GM21526 (cell line): ENCODE results near the gene SAMD4A.
"Not testable (repeated sequence)": the region's sequence is repeated elsewhere in the genome, so short reads cannot be mapped to it uniquely, and the experiment has no call there.

Experiments used
- ATAC-seq: cut with Tn5 transposase; IDR thresholded peaks from one replicate; pipeline ENCODE4 v1.9.1; 2021; ENCODE audit warnings: moderate library complexity; ENCODE audit not compliant: unreplicated experiment, low FRiP score

The SAMD4A gene

GRCh38 chr14:54753396-54753795 lies 186.5 kb downstream of the SAMD4A start:
- ATAC-seq, result not testable (repeated sequence)

GRCh38 chr14:54754116-54754622 lies 187.2 kb downstream of the SAMD4A start:
- no peak for ATAC-seq

- no peak for ATAC-seq
Measured at GRCh38 chr14:54754623-54755386, 187.9 kb downstream of the SAMD4A start.

- ATAC-seq, result no peak
Measured at GRCh38 chr14:54756656-54757392, 189.9 kb downstream of the SAMD4A start.

- no peak for ATAC-seq
Measured at GRCh38 chr14:54758041-54758440, 191.1 kb downstream of the SAMD4A start.

- ATAC-seq, result no peak
Measured at GRCh38 chr14:54759982-54760585, 193.2 kb downstream of the SAMD4A start.

GRCh38 chr14:54760866-54761575 lies 194.1 kb downstream of the SAMD4A start:
- ATAC-seq, result no peak

- no peak for ATAC-seq
Measured at GRCh38 chr14:54761835-54762234, 194.9 kb downstream of the SAMD4A start.

- no peak for ATAC-seq
Measured at GRCh38 chr14:54762296-54762695, 195.4 kb downstream of the SAMD4A start.

- no peak for ATAC-seq
Measured at GRCh38 chr14:54763761-54764160, 196.8 kb downstream of the SAMD4A start.

GRCh38 chr14:54766276-54767138 lies 199.6 kb downstream of the SAMD4A start:
- no peak for ATAC-seq

- no peak for ATAC-seq
Measured at GRCh38 chr14:54767139-54767431, 200.2 kb downstream of the SAMD4A start.

- no peak for ATAC-seq
Measured at GRCh38 chr14:54767450-54767849, 200.5 kb downstream of the SAMD4A start.

- no peak for ATAC-seq
Measured at GRCh38 chr14:54768501-54769129, 201.7 kb downstream of the SAMD4A start.

- ATAC-seq, result no peak
Measured at GRCh38 chr14:54769951-54770863, 203.3 kb downstream of the SAMD4A start.

- no peak for ATAC-seq
Measured at GRCh38 chr14:54771411-54772027, 204.6 kb downstream of the SAMD4A start.

GRCh38 chr14:54772451-54772881 lies 205.5 kb downstream of the SAMD4A start:
- no peak for ATAC-seq
